Measurements from ENCODE around the gene KLK2. TPM values are rescaled to one million over a fixed set of nuclear protein-coding genes. Genes with fewer than 3 reads are reported as not detected.

Gene KLK2
- total RNA-seq, 1 experiment from 2014 or later, result not detected

DNA sequence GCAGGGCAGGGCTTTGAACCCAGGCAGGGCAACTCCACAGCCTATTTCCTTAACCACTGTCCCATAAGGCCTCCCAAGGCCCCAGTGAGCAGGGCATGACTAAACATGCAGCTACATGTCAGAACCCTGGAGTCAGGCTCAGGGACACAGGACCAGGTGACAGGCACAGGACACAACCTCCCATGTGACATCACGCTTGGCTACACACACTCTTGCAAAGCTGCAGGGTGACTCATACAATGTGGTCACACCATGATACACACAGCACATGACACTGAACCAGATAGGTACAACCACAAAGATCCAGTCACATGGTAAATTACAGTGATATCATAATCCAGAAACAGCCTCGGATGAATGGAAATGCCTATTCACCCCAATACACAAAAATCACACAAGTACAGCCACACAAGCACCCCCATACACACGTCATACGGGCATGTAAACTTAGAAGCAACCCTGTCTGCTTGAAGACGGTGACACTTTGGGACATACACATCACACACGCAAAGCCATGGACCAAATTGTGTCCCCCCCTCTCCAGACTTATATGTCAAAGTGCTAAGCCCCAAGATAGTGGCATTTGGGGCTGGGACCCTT, 23.5 kb downstream of the KLK2 start:
- Histone ChIP-seq H3K27ac (no peak overlapping the region), H4K20me1 (ENCODE audit: insufficient read depth) (no peaks in the 10 kb centered on the region), H3K36me3 (ENCODE audit: low read depth) (no peaks in the 10 kb centered on the region), H3K9me3 (ENCODE audit: insufficient read depth, low read depth) (no peaks in the 10 kb centered on the region), H2AFZ (no peak overlapping the region), H3K79me2 (ENCODE audit: low read depth) (no peaks in the 10 kb centered on the region), H3K4me3 (no peak overlapping the region), H3K9me2 (ENCODE audit: insufficient read depth) (no peaks in the 10 kb centered on the region), H3F3A (ENCODE audit: insufficient read depth, low read depth) (no peaks in the 10 kb centered on the region), H3K4me1 (replicated peaks; ENCODE audit: insufficient read depth) (peaks cover 12% of the 10 kb centered on the region; the same call in 1 of the 2 replicates), H3K4me2 (no peak overlapping the region), H3K27me3 (ENCODE audit: insufficient read depth, low read depth) (peaks cover 14% of the 10 kb centered on the region; the same call in 1 of the 2 replicates)
- ChIA-PET POLR2A (ENCODE audit: unreplicated experiment) (interaction anchor here (0.6 kb wide), 1 partner anchor 1255 kb away, joined by 3 read pairs; the partner anchor contains the start of gene SCAF1), CTCF (no interaction called here)
- TF ChIP-seq CTCF (conservative IDR thresholded peaks at IDR 0.05) (no peak), EZH2 (IDR thresholded peaks at IDR 0.05; ENCODE audit: low read depth) (no peak)
- intact Hi-C loops (cut with micrococcal nuclease; ENCODE audit: unreplicated experiment), result no loop called here
- no TSS peak for BruUV-seq (replicated peaks)
- DNase-seq, result peak; percentile 29 to 86

DNA sequence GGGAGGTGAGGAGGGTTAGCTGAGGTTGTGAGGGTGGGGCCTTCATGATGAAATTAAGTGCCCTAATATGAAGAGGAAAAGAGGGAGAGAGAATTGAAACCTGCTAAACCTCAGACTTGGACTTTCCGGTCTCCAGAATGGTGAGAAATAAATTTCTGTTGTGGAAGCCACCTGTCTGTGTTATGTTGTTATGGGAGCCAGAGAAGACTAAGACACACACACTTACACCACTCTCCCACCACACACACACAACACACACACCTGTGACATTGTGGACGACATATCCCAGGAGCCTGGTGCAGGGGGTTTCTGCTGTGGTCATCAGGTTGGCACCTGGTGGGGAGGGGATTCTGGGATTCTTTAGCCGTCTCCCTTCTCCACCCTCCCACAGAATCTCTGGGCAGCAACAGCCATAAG, 24.0 kb downstream of the KLK2 start:
- Histone ChIP-seq H3K9me2 (ENCODE audit: insufficient read depth) (no peaks in the 10 kb centered on the region), H3K9me3 (ENCODE audit: insufficient read depth, low read depth) (no peaks in the 10 kb centered on the region), H2AFZ (no peak overlapping the region), H3F3A (ENCODE audit: insufficient read depth, low read depth) (no peaks in the 10 kb centered on the region), H3K36me3 (ENCODE audit: low read depth) (no peaks in the 10 kb centered on the region), H3K27me3 (ENCODE audit: insufficient read depth, low read depth) (peaks cover 14% of the 10 kb centered on the region; the same call in 1 of the 2 replicates), H3K4me1 (replicated peaks; ENCODE audit: insufficient read depth) (peaks cover 12% of the 10 kb centered on the region; the same call in 1 of the 2 replicates), H3K4me2 (no peak overlapping the region), H3K79me2 (ENCODE audit: low read depth) (no peaks in the 10 kb centered on the region), H3K27ac (no peak overlapping the region), H4K20me1 (ENCODE audit: insufficient read depth) (no peaks in the 10 kb centered on the region), H3K4me3 (no peak overlapping the region)
- intact Hi-C loops (cut with micrococcal nuclease; ENCODE audit: unreplicated experiment), result no loop called here
- ChIA-PET CTCF (no interaction called here), POLR2A (ENCODE audit: unreplicated experiment) (interaction anchor here (0.6 kb wide), 1 partner anchor 1255 kb away, joined by 3 read pairs; the partner anchor contains the start of gene SCAF1)
- DNase-seq, result no peak
- TF ChIP-seq CTCF (conservative IDR thresholded peaks at IDR 0.05), result no peak
- no peak for TF ChIP-seq EZH2 (IDR thresholded peaks at IDR 0.05; ENCODE audit: low read depth)
- no TSS peak for BruUV-seq (replicated peaks)

- Histone ChIP-seq H3K4me3 (no peak overlapping the region), H3K4me1 (replicated peaks; ENCODE audit: insufficient read depth) (peaks cover 12% of the 10 kb centered on the region; the same call in 1 of the 2 replicates), H3K79me2 (ENCODE audit: low read depth) (no peaks in the 10 kb centered on the region), H3K9me2 (ENCODE audit: insufficient read depth) (no peaks in the 10 kb centered on the region), H3F3A (ENCODE audit: insufficient read depth, low read depth) (no peaks in the 10 kb centered on the region), H3K4me2 (no peak overlapping the region), H3K9me3 (ENCODE audit: insufficient read depth, low read depth) (no peaks in the 10 kb centered on the region), H3K36me3 (ENCODE audit: low read depth) (no peaks in the 10 kb centered on the region), H3K27ac (no peak overlapping the region), H3K27me3 (ENCODE audit: insufficient read depth, low read depth) (peaks cover 14% of the 10 kb centered on the region; the same call in 1 of the 2 replicates), H4K20me1 (ENCODE audit: insufficient read depth) (no peaks in the 10 kb centered on the region), H2AFZ (no peak overlapping the region)
- CTCF ChIA-PET, result no interaction called here
- DNase-seq, result no peak
- POLR2A ChIA-PET (ENCODE audit: unreplicated experiment), result no interaction called here
- TF ChIP-seq EZH2 (IDR thresholded peaks at IDR 0.05; ENCODE audit: low read depth), result no peak
- peak; percentile 47; the same call in 1 of the 2 replicates for TF ChIP-seq CTCF (conservative IDR thresholded peaks at IDR 0.05)
- intact Hi-C loops (cut with micrococcal nuclease; ENCODE audit: unreplicated experiment), result no loop called here
- BruUV-seq (replicated peaks), result no TSS peak
These were observed 24.4 kb downstream of the KLK2 start for GRCh38 chr19:50897612-50898011.
